Activated T-helper 1 cell treated with anti-CD3 and anti-CD28 coated beads, Interleukin-12 subunit alpha, Interleukin-12 subunit beta, Interleukin-2, Interleukin-4 antibody, amounts not matched to agents 30 ng/mL and 10 ng/mL and 1 ng/mL, durations not matched to agents 14 hours and 24 hours and 36 hours (primary cell): ENCODE measurements around the gene CYSRT1. TPM values are rescaled to one million over a fixed set of nuclear protein-coding genes. Genes with fewer than 3 reads are reported as not detected.
"Not testable (repeated sequence)": the region's sequence is repeated elsewhere in the genome, so short reads cannot be mapped to it uniquely, and the experiment has no call there.

Experiments used
- DNase-seq: peaks from one replicate; pipeline ENCODE4 v3.0.0; 2021; ENCODE audit warnings: low spot score
- H3K27ac Mint-ChIP-seq: one replicate; pipeline ENCODE4 v1.8.0; 2021; ENCODE audit warnings: mild to moderate bottlenecking, mixed read lengths
- H3K27me3 Mint-ChIP-seq: one replicate; pipeline ENCODE4 v1.8.0; 2022; ENCODE audit warnings: mild to moderate bottlenecking, moderate library complexity, mixed read lengths; ENCODE audit not compliant: insufficient read depth
- H3K36me3 Mint-ChIP-seq: one replicate; pipeline ENCODE4 v1.8.0; 2021; ENCODE audit warnings: low read depth, mixed read lengths
- H3K4me1 Mint-ChIP-seq: one replicate; pipeline ENCODE4 v1.8.0; 2021; ENCODE audit warnings: low read depth, mixed read lengths
- H3K4me3 Mint-ChIP-seq: one replicate; pipeline ENCODE4 v1.8.0; 2021; ENCODE audit warnings: mild to moderate bottlenecking, moderate library complexity, mixed read lengths
- H3K9me3 Mint-ChIP-seq: one replicate; pipeline ENCODE4 v1.8.0; 2021; ENCODE audit warnings: mixed read lengths
- intact Hi-C: fragments of 100-400 bp; cut with micrococcal nuclease; formaldehyde crosslinking; loops from one replicate; pipeline ENCODE4 v1.15.1; 2024
- total RNA-seq: library from RNA; stranded (reverse); gene quantifications from 2 replicates; pipeline ENCODE4 v1.2.3, GENCODE V29; 2022

CYSRT1 gene
- total RNA-seq, 1 donor from 2014 or later, result 0.60 TPM

DNA sequence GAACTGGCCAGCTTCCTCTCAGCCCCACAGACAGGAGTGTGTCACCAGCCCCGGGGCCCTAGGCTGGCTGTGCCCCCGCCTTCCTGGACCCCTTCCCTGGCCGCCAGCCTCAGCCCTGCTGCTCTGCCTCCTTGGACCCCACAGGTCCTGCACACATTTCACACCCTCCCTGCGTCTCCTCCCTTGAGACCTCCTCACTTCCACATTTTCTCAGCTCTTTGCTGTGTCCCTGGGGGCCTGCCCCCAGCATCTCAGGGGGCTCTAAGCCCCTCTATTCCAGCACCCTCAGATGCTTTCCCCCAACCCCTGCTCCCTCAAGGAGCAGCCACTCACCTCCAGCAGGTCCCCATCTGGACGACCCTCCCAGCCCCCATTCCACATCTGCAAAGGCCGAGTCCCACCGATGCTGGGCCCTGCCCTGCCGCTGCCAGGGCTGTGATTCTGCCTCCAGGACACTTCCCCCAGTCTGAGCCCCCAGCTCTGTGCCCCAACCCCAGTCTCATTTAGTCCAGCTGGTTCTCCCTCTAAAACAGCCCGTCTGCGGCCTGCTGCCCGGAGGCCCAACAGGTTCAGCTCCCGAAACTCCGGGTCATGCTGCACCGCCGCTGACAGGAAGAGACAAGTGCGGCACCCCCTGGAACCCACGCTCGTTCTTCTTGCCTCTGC, 9.9 kb downstream of the CYSRT1 start:
- H3K36me3 Mint-ChIP-seq, result peaks cover 2% of the 10 kb centered on the region
- H3K27me3 Mint-ChIP-seq, result peaks cover 5% of the 10 kb centered on the region
- intact Hi-C loops, result no loop called here
- no peak overlapping the region for H3K4me3 Mint-ChIP-seq
- no peak for DNase-seq
- no peak overlapping the region for H3K27ac Mint-ChIP-seq
- H3K4me1 Mint-ChIP-seq, result no peaks in the 10 kb centered on the region
- H3K9me3 Mint-ChIP-seq, result no peaks in the 10 kb centered on the region

GRCh38 chr9:137235424-137236237, 10.7 kb downstream of the CYSRT1 start:
- H3K9me3 Mint-ChIP-seq, result no peaks in the 10 kb centered on the region
- no peak overlapping the region for H3K27ac Mint-ChIP-seq
- peaks cover 2% of the 10 kb centered on the region for H3K36me3 Mint-ChIP-seq
- no peak overlapping the region for H3K4me3 Mint-ChIP-seq
- H3K27me3 Mint-ChIP-seq, result peaks cover 5% of the 10 kb centered on the region
- intact Hi-C loops, result loop anchor here (1.0 kb wide), 4 partner anchors 8 to 117 kb away; partner anchors contain the start of genes NELFB and RNF224
- no peaks in the 10 kb centered on the region for H3K4me1 Mint-ChIP-seq
- DNase-seq, result no peak

GRCh38 chr9:137236238-137236935, 11.4 kb downstream of the CYSRT1 start:
- Mint-ChIP-seq H3K27me3 (peaks cover 5% of the 10 kb centered on the region), H3K27ac (no peak overlapping the region), H3K4me1 (no peaks in the 10 kb centered on the region), H3K4me3 (no peak overlapping the region), H3K9me3 (no peaks in the 10 kb centered on the region), H3K36me3 (peaks cover 4% of the 10 kb centered on the region)
- intact Hi-C loops, result loop anchor here (1.0 kb wide), 4 partner anchors 9 to 118 kb away; partner anchors contain the start of genes NELFB and RNF224
- DNase-seq, result peak; percentile 83

DNA sequence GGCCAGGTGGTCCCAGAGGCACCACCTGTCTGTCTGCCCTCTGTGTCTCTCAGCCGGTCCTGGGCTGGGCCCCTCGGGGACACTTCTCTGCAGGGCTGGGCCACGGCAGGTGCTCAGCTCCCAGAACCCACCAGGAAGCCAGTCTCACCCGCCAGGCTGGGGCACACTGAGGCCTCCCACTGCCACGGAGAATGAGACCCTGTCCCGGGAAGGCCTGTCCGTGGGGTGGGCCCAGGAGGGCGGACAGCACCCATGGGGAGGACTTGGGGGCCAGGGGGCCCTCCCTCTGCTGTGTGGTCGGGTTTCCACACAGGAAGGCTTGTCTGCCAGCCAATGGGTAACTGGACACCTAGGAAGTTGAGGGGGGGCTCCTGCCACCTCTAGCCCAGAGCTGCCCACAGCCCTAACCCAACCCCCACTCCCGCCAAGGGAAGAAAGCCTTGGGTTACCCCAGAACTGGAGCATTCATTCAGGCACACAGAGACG, 12.0 kb downstream of the CYSRT1 start:
- intact Hi-C loops, result loop anchor here (1.0 kb wide), 4 partner anchors 10 to 119 kb away; partner anchors contain the start of genes NELFB and RNF224
- Mint-ChIP-seq H3K36me3 (peaks cover 4% of the 10 kb centered on the region), H3K4me1 (no peaks in the 10 kb centered on the region), H3K27ac (no peak overlapping the region), H3K4me3 (no peak overlapping the region), H3K9me3 (no peaks in the 10 kb centered on the region), H3K27me3 (peaks cover 5% of the 10 kb centered on the region)
- DNase-seq, result no peak

DNA sequence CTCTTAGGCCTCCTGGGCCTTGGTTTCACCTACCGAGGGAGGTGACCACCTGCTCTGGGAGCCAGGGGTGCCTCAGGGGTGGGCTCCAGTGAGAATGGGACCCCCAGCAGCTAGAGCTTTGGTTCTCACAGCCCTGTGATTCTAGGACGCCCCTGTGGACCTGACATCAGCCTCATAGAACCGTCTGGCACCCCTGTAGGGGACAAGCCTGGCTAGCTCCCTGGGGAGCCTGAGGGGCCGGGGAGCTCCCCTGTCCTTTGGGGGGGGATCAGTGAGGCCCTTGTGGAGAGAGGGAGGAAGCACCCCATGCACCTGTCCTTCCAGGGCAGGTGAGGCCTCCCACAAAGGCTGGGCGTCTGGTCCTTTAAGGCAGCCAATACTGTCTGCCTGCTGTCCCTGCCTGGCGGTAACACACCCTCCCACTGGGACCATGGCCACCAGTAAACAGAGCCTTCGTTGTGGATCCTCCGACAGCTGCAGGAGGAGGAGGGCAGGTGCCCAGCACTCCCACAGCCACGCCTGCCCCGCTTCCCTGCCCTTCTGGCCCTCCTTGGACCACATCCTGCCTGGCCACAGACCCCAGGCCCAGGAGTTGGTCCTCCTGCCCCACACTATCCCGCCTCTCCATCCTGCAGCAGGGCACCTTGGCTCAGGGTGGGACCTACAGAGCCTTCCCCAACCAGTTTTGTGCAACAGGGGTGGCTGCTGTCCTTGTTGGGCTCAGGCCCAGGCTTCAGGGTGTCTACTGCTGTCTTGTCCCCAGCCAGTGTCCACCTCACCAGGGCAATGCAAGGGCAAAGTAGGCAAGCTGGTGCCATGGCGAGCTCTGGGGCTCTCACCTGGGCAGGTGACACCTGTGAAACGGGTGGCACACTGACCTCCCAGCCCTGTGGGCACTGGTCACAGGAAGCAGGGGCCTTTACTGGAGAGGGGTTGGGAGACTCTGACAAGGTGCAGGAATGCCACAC, 13.1 kb downstream of the CYSRT1 start:
- Mint-ChIP-seq H3K9me3 (no peaks in the 10 kb centered on the region), H3K4me3 (no peak overlapping the region), H3K27ac (no peak overlapping the region), H3K36me3 (peaks cover 14% of the 10 kb centered on the region), H3K27me3 (peaks cover 5% of the 10 kb centered on the region), H3K4me1 (peaks cover 9% of the 10 kb centered on the region)
- intact Hi-C loops, result no loop called here
- no peak for DNase-seq

- intact Hi-C loops, result loop anchor here (2.0 to 5.0 kb wide), 4 partner anchors 183 to 449 kb away; partner anchors contain the start of genes EXD3, NOXA1, NPDC1 and TMEM141
Measured at GRCh38 chr9:137239541-137240200, 14.7 kb downstream of the CYSRT1 start.

DNA sequence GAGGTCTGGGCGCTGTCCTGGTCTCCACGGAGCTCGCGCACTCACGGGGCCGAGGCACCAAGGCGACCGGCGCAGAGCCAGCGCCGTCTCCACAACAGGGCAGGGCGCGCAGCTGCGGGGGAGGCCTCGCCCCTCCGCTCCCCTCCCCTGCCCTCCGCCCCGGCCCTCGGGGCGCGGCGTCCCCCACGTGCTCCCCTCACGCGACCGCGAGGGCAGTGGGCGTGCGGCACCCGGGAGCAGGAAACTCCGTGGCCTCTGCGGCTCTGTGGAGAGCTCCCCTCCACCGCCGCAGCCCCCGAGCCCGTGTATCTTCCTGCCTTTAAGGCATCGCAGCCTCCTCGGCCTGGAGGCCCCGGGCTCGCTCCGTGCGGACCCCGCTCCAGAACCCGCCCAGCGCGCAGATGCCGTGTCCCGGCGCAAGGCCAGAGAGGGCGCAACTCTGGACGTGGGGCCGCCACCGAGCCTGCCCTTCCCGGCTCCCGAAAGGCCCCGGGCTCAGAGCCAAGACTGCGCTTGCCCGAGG, 15.4 kb downstream of the CYSRT1 start:
- intact Hi-C loops, result loop anchor here (2.0 to 5.0 kb wide), 4 partner anchors 182 to 450 kb away; partner anchors contain the start of genes EXD3, NOXA1, NPDC1 and TMEM141
- H3K9me3 Mint-ChIP-seq, result no peaks in the 10 kb centered on the region
- DNase-seq, result peak; percentile 68
- H3K27me3 Mint-ChIP-seq, result no peaks in the 10 kb centered on the region
- H3K27ac Mint-ChIP-seq, result no peak overlapping the region
- H3K4me3 Mint-ChIP-seq, result peak overlapping the region; percentile 83
- peaks cover 23% of the 10 kb centered on the region for H3K36me3 Mint-ChIP-seq
- H3K4me1 Mint-ChIP-seq, result peaks cover 22% of the 10 kb centered on the region

More at GRCh38 chr9:137239541-137240200, 14.7 kb downstream of the CYSRT1 start:
- Mint-ChIP-seq H3K36me3 (peaks cover 23% of the 10 kb centered on the region), H3K4me1 (peaks cover 22% of the 10 kb centered on the region), H3K4me3 (peak overlapping the region; percentile 83), H3K27ac (peak overlapping the region; percentile 58)
- H3K27me3 Mint-ChIP-seq, DNase-seq, H3K9me3 Mint-ChIP-seq: not testable (repeated sequence)

GRCh38 chr9:137240841-137241489, 16.0 kb downstream of the CYSRT1 start, which contains the start of gene TUBB4B:
Gene TUBB4B (plus strand): TSS chr9:137241287. CDS start chr9:137241361, 74 bp downstream.
- intact Hi-C loops, result loop anchor here (1.0 to 5.0 kb wide), 9 partner anchors 14 to 450 kb away; partner anchors contain the start of genes ANAPC2, EXD3, MRPL41 and NELFB
- Mint-ChIP-seq H3K27me3 (no peaks in the 10 kb centered on the region), H3K27ac (peak within 1 kb of the TSS; percentile 91), H3K4me1 (peaks cover 22% of the 10 kb centered on the region), H3K9me3 (no peaks in the 10 kb centered on the region), H3K4me3 (peak within 1 kb of the TSS; percentile 92), H3K36me3 (peaks cover 23% of the 10 kb centered on the region)
- DNase-seq, result peak; percentile 98

- H3K27me3 Mint-ChIP-seq, result no peaks in the 10 kb centered on the region
- DNase-seq, result peak; percentile 68
- no peaks in the 10 kb centered on the region for H3K9me3 Mint-ChIP-seq
- peak overlapping the region; percentile 40 for H3K27ac Mint-ChIP-seq
- peaks cover 23% of the 10 kb centered on the region for H3K36me3 Mint-ChIP-seq
- intact Hi-C loops, result loop anchor here (1.0 to 5.0 kb wide), 9 partner anchors 14 to 451 kb away; partner anchors contain the start of genes ANAPC2, EXD3, MRPL41 and NELFB
- peaks cover 22% of the 10 kb centered on the region for H3K4me1 Mint-ChIP-seq
- peak overlapping the region; percentile 92 for H3K4me3 Mint-ChIP-seq
Measured at GRCh38 chr9:137241490-137242268, 16.7 kb downstream of the CYSRT1 start.
